Measurements from ENCODE around the gene ZSWIM5. TPM values are rescaled to one million over a fixed set of nuclear protein-coding genes. Genes with fewer than 3 reads are reported as not detected.
"Not testable (repeated sequence)": the region's sequence is repeated elsewhere in the genome, so short reads cannot be mapped to it uniquely, and the experiment has no call there.

ZSWIM5 gene
- total RNA-seq, 1 donor from 2014 or later = 3.7 TPM

- peak in 1 of 2 donors; percentile 14 for DNase-seq (ENCODE audit: low read depth in 2 of 2)
Measured at GRCh38 chr1:45146833-45147232, 59.6 kb downstream of the ZSWIM5 start.

GRCh38 chr1:45141247-45142003 lies 65.0 kb downstream of the ZSWIM5 start:
- DNase-seq (ENCODE audit: low read depth in 2 of 2) = no peak

GRCh38 chr1:45136984-45137383 lies 69.4 kb downstream of the ZSWIM5 start:
- DNase-seq (ENCODE audit: low read depth in 2 of 2) = no peak

- no peak for DNase-seq (ENCODE audit: low read depth in 2 of 2)
Measured at GRCh38 chr1:45135316-45135715, 71.1 kb downstream of the ZSWIM5 start.

- DNase-seq (ENCODE audit: low read depth in 2 of 2) = peak; percentile 93 to 96
Measured at GRCh38 chr1:45134461-45134873, 71.9 kb downstream of the ZSWIM5 start.

- not testable (repeated sequence) for DNase-seq (ENCODE audit: low read depth in 2 of 2)
Measured at GRCh38 chr1:45132719-45133118, 73.7 kb downstream of the ZSWIM5 start.

GRCh38 chr1:45123358-45123757 lies 83.0 kb downstream of the ZSWIM5 start:
- DNase-seq (ENCODE audit: low read depth in 2 of 2) = no peak

- DNase-seq (ENCODE audit: low read depth in 2 of 2) = no peak
Measured at GRCh38 chr1:45122724-45123123, 83.7 kb downstream of the ZSWIM5 start.

- no peak for DNase-seq (ENCODE audit: low read depth in 2 of 2)
Measured at GRCh38 chr1:45117766-45118165, 88.6 kb downstream of the ZSWIM5 start.

- DNase-seq (ENCODE audit: low read depth in 2 of 2) = no peak
Measured at GRCh38 chr1:45116820-45117219, 89.6 kb downstream of the ZSWIM5 start.

GRCh38 chr1:45116340-45116739 lies 90.1 kb downstream of the ZSWIM5 start:
- DNase-seq (ENCODE audit: low read depth in 2 of 2) = no peak

- not testable (repeated sequence) for DNase-seq (ENCODE audit: low read depth in 2 of 2)
Measured at GRCh38 chr1:45115198-45115597, 91.2 kb downstream of the ZSWIM5 start.

GRCh38 chr1:45112661-45113060 lies 93.7 kb downstream of the ZSWIM5 start:
- DNase-seq (ENCODE audit: low read depth in 2 of 2) = no peak

- no peak for DNase-seq (ENCODE audit: low read depth in 2 of 2)
Measured at GRCh38 chr1:45111239-45111638, 95.2 kb downstream of the ZSWIM5 start.

- DNase-seq (ENCODE audit: low read depth in 2 of 2) = no peak
Measured at GRCh38 chr1:45107782-45108181, 98.6 kb downstream of the ZSWIM5 start.

- not testable (repeated sequence) for DNase-seq (ENCODE audit: low read depth in 2 of 2)
Measured at GRCh38 chr1:45106864-45107263, 99.5 kb downstream of the ZSWIM5 start.

GRCh38 chr1:45106156-45106545 lies 100.3 kb downstream of the ZSWIM5 start:
- DNase-seq (ENCODE audit: low read depth in 2 of 2) = not testable (repeated sequence)

- DNase-seq (ENCODE audit: low read depth in 2 of 2) = not testable (repeated sequence)
Measured at GRCh38 chr1:45105486-45106155, 100.8 kb downstream of the ZSWIM5 start.

- DNase-seq (ENCODE audit: low read depth in 2 of 2) = no peak
Measured at GRCh38 chr1:45103534-45103933, 102.9 kb downstream of the ZSWIM5 start.

- no peak for DNase-seq (ENCODE audit: low read depth in 2 of 2)
Measured at GRCh38 chr1:45101947-45102346, 104.5 kb downstream of the ZSWIM5 start.

GRCh38 chr1:45101528-45101927 lies 104.9 kb downstream of the ZSWIM5 start:
- DNase-seq (ENCODE audit: low read depth in 2 of 2) = not testable (repeated sequence)

GRCh38 chr1:45097944-45098343 lies 108.5 kb downstream of the ZSWIM5 start:
- peak in 1 of 2 donors; percentile 4 for DNase-seq (ENCODE audit: low read depth in 2 of 2)

- no peak for DNase-seq (ENCODE audit: low read depth in 2 of 2)
Measured at GRCh38 chr1:45097079-45097478, 109.3 kb downstream of the ZSWIM5 start.
